Measurements from ENCODE around the gene NDC1.

The NDC1 gene

DNA sequence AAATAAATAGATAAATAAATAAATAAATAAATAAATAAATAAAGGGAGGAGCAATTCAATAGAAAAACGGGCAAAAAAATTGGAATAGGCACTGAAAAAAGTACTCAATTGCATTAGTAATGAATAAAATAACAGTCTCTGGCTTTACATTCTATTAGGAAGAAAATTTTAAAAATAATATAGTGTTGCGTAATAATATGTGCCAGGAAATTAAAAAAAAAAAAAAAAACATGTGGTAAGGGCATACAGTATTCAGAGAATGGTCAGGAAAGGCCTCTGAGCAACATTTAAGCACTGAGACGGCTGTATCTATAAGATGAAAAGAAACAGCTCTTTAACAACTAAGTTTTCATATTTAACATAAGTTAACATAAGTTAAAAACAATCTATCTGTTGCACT is 50.4 kb downstream of the NDC1 start:
- TF ChIP-seq, protein P1, sequence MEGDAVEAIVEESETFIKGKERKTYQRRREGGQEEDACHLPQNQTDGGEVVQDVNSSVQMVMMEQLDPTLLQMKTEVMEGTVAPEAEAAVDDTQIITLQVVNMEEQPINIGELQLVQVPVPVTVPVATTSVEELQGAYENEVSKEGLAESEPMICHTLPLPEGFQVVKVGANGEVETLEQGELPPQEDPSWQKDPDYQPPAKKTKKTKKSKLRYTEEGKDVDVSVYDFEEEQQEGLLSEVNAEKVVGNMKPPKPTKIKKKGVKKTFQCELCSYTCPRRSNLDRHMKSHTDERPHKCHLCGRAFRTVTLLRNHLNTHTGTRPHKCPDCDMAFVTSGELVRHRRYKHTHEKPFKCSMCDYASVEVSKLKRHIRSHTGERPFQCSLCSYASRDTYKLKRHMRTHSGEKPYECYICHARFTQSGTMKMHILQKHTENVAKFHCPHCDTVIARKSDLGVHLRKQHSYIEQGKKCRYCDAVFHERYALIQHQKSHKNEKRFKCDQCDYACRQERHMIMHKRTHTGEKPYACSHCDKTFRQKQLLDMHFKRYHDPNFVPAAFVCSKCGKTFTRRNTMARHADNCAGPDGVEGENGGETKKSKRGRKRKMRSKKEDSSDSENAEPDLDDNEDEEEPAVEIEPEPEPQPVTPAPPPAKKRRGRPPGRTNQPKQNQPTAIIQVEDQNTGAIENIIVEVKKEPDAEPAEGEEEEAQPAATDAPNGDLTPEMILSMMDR (IDR thresholded peaks at IDR 0.05), result no peak

DNA sequence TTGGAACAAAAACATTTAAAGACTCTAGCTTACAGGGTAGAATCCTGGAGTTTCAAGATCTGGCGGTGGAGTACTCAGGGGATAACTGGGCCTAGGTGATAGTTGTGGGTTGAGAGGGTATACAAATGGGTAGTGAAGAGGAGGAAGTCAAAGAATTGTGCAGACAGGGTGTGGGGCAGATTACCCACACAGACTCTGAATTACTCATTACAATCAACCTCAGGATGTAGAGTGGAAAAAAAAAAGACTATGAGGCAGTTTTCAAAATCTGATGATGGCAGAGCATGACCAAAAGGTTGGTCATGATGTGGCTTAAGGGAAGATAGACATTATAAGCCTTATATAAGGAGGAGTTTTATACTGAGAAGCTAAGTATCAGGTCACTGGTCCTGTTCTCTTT is 55.0 kb downstream of the NDC1 start:
- TF ChIP-seq, protein P1 (IDR thresholded peaks at IDR 0.05), result no peak

DNA sequence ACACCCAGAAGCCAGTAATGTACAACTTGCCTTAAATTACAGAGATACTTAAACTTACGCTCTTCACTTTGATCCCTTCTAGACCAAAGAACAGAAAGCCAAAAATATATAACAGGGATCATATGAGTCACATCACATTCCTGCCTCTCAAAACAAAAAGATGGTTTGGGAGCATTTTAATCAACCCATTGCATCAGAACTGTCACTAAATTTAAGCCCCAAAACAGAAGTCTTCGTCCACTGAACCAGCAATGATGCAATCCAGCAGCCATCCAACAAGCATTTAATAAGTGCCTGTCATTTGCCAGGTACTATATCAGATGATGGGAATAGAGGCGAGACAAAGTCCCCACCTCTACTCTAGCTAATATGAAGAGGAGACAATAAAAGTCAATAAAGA is 56.4 kb downstream of the NDC1 start:
- TF ChIP-seq, protein P1 (IDR thresholded peaks at IDR 0.05), result no peak

DNA sequence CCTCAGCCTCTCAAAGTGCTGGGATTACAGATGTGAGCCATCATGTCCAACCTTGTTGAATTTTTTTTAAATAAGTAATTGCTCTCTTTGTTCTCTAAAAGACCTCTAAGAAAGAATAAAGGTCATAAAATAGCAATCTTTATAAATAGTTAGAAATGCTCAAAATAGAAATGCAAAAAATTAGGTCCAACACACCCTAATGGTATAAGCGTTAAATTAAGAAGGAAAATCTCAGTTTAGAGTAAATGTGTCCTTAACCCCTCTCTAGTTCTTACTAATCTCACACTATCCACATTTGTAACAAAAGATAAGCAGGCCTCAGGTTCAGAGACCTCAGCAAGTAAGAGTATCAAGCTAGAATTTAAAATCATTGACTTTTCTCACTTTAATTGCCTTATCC is 60.8 kb downstream of the NDC1 start:
- TF ChIP-seq, protein P1 (IDR thresholded peaks at IDR 0.05), result no peak

DNA sequence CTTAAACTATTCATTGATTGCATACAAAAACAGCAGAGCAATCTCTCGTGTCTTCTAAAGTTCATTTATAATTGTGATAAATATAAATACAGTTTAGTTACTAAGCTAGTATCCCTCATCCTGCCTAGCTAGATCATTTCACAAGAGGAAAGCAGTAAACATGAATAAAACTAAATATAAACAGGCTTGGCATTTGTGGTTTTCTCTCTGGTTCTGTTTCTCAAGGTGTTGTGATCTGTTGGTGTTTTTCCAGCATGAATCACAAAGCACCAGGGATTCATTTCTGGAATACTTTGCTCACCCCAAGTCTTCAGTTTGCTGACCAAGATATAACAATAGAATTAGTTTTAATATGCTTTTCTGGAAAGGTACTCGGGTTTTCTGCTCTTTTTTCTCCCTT is 66.4 kb downstream of the NDC1 start:
- TF ChIP-seq, protein P1 (IDR thresholded peaks at IDR 0.05), result no peak

DNA sequence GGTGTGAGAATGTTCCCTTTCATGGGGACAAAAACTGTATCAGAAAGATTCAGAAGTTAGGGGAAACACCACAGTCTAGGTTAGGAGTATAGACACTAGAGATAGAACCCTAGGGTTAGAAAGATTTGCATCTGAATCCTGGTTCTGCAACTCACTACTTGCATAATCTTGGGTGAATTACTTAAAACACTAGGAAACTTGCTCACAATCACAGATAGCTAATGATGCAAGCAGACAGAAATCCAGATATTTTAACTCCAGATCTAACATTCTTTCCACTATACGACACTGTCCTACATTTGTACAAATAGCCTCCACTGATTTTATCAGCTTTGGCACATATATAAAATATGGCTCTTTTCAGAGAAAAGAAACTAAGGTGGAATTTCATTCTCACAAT is 68.3 kb downstream of the NDC1 start:
- TF ChIP-seq, protein P1 (IDR thresholded peaks at IDR 0.05), result no peak

DNA sequence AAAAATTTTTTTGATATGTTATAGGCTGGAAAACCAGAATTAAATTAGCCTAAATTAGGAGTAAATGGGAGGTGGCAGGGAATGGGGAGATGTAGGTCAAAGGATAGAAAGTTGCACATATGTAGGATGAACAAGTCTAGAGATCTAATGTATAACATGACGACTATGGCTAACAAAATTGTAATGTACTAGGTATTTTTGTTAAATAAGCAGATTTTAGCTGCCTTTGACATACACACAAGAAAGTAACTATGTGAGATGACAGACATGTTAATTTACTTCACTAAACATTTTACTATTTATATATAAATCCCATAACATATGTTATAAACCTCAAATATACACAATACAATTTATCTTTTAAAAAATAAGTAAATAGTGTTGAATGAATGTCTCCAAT is 68.9 kb downstream of the NDC1 start:
- TF ChIP-seq, protein P1 (IDR thresholded peaks at IDR 0.05), result no peak

DNA sequence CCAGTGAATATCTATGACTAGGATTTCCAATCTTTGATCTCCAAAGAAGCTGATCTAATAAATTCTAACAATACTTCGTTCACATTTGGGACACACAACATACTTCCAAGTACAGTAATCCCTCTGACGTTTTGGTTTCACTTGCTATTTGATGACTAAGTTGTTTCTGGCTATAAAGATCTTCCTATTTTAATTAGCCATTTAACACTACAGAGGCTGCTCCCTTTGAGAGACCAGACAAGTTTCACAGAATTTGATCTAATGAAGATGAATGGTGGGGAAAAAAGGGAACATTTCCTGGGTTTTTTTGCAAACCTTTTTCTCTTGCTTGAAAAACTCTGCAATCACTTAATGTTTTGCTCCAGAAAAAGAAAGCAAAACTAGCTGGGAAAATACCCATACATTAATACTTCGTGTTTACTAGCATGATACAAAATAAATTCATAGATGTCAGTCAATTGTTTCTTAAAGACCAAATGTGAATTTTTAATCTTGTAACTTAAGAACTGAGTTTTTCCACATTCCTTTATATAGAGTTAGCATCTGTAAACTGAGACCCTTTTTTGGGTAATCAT is 71.2 kb downstream of the NDC1 start:
- TF ChIP-seq, protein P1 (IDR thresholded peaks at IDR 0.05), result no peak
